ENCODE measurements around the gene RGS1. TPM values are rescaled to one million over a fixed set of nuclear protein-coding genes. Genes with fewer than 3 reads are reported as not detected.

The RGS1 gene
- total RNA-seq, 1 donor from 2014 or later: not detected

- H3K4me3 ChIP-seq (ENCODE audit: low read depth, low read length): no peak overlapping the region
- no peak for TF ChIP-seq CTCF (conservative IDR thresholded peaks at IDR 0.05; ENCODE audit: low read depth, low read length)
- DNase-seq (ENCODE audit: low read depth): no peak
Measured at GRCh38 chr1:192581131-192581927, 5.8 kb downstream of the RGS1 start.

DNA sequence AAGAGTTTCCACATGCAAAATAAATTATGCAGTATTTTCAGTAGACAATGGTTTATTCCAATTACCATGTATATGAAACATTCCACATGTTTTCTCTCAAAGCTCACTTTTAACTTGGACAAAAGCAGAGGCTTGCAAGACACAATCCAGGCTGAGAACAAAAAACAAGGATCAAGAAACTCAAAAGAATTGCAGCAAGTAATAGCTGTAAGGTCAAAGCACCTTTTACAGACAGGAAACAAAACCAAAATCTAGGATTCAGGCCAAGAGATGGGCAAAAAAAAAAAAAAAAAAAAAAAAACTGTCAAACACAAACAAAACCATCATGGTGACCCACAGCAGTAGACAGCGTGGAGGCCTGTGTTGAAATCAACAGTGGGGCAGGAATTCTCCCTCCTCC is 9.3 kb downstream of the RGS1 start:
- no peak overlapping the region for H3K4me3 ChIP-seq (ENCODE audit: low read depth, low read length)
- no peak for DNase-seq (ENCODE audit: low read depth)

GRCh38 chr1:192587386-192588266 is 12.1 kb downstream of the RGS1 start:
- no peak for TF ChIP-seq CTCF (conservative IDR thresholded peaks at IDR 0.05; ENCODE audit: low read depth, low read length)
- no peak overlapping the region for H3K4me3 ChIP-seq (ENCODE audit: low read depth, low read length)
- no peak for DNase-seq (ENCODE audit: low read depth)

More for the DNA sequence above, 9.3 kb downstream of the RGS1 start:
- no peak for TF ChIP-seq CTCF (conservative IDR thresholded peaks at IDR 0.05; ENCODE audit: low read depth, low read length)

DNA sequence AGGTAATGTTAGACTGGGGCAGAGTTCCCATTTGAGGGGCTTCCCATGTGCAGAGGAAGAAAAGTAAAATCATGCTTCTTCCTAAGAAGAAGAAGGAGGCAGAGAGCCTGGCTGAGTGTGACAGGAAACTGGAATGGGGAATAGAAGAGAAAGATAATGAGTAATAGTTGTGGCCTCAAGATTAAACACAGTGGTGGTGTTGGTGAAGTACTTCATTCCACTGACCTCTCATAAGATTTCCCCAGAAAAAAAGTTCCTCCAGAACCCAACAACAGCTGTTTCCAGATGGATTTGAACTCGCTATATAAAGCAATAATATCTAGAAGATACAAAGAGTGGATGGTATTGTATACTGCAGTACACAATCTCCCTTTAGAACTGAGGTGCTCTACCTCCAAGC is 13.0 kb downstream of the RGS1 start:
- no peak overlapping the region for H3K4me3 ChIP-seq (ENCODE audit: low read depth, low read length)
- no peak for DNase-seq (ENCODE audit: low read depth)
- no peak for TF ChIP-seq CTCF (conservative IDR thresholded peaks at IDR 0.05; ENCODE audit: low read depth, low read length)

- no peak overlapping the region for H3K4me3 ChIP-seq (ENCODE audit: low read depth, low read length)
- TF ChIP-seq CTCF (conservative IDR thresholded peaks at IDR 0.05; ENCODE audit: low read depth, low read length): no peak
- DNase-seq (ENCODE audit: low read depth): no peak
Measured at GRCh38 chr1:192589813-192590212, 14.2 kb downstream of the RGS1 start.

DNA sequence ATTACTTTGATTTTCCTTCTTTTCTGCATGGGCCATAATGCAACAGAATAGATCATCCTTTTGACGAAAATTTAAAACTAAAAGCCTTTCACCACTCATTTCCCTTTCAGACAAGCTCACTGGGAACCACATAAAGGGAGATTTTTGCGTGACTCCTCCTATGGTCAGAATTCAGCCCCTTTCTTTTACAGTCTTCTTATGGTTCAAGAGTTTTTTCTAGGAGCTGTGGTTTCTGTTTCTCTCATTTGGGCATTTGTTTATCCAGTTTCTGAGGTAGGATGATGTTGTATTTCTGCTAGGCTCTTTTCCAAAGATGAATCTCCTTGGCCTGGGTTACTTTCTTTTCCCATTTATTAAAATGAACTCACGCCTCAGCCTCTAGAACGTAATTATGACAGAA is 16.9 kb downstream of the RGS1 start:
- TF ChIP-seq CTCF (conservative IDR thresholded peaks at IDR 0.05; ENCODE audit: low read depth, low read length): no peak
- H3K4me3 ChIP-seq (ENCODE audit: low read depth, low read length): no peak overlapping the region
- DNase-seq (ENCODE audit: low read depth): no peak

All from epithelial cell of proximal tubule (primary cell).